ENCODE measurements around the gene HOXA9. TPM values are rescaled to one million over a fixed set of nuclear protein-coding genes. Genes with fewer than 3 reads are reported as not detected.

HOXA9 gene
- total RNA-seq, 1 donor from 2014 or later: not detected

DNA sequence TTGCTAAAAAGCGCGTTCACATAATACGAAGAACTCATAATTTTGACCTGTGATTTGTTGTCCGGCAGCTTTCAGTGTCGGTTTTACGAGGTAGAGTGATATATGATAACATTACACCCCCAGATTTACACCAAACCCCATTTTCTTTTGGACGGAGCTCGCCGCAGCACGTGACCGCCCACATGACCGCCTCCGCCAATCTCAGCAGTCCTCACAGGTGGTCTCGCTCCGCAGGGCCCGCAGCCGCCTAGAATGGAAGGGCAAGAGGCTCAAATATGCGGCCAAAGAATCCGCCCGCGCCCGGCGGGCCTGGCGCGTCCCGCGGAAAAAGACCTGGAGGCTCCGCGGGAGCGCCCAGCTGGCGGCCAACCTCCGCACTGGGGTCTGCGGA, 8.8 kb downstream of the HOXA9 start, which contains the start of gene HOXA7:
TSS of gene HOXA7 (minus strand) at position 168 of the 391 bp plus-strand sequence. CDS start at position 38, 130 bp downstream.
- no peak for TF ChIP-seq CTCF (IDR thresholded peaks at IDR 0.05; ENCODE audit: unreplicated experiment)
- peaks cover 2% of the 10 kb centered on the region for H3K36me3 Mint-ChIP-seq (ENCODE audit: insufficient read depth)
- DNase-seq (ENCODE audit: low spot score, unreplicated experiment): no peak
- H3K27ac Mint-ChIP-seq: peak within 1 kb of the TSS; percentile 85
- peaks cover 89% of the 10 kb centered on the region for H3K27me3 Mint-ChIP-seq
- H3K4me1 Mint-ChIP-seq (ENCODE audit: low read depth): peaks cover 7% of the 10 kb centered on the region
- H3K4me3 Mint-ChIP-seq (ENCODE audit: low read depth): peak within 1 kb of the TSS; percentile 80
- no peaks in the 10 kb centered on the region for H3K9me3 Mint-ChIP-seq (ENCODE audit: low read depth)

DNA sequence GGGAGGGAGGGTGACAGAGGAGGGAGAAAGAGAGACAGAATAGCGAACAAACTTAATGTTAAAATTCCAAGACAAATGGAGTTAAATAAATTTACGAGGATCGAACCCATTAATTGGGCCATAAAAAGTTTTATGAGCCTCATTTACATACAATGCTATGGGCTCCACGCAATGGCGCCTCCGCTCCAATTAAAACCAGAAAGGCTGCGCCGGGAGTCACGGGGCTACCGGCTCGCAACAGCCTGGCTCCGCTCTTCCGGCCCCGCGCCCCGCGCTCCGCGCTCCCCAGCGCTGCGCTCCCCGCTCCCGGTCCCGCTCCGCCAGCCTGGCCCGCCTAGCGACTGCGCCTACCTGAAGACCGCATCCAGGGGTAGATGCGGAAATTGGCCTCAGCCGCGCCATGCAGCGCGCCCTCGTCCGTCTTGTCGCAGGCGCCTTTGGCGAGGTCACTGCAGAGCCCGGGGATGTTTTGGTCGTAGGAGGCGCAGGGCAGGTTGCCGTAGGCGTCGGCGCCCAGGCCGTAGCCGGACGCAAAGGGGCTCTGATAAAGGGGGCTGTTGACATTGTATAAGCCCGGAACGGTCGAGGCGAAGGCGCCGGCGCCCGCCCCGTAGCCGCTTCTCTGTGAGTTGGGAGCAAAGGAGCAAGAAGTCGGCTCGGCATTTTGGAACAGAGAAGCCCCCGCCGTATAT, 9.4 kb downstream of the HOXA9 start:
- Mint-ChIP-seq H3K36me3 (ENCODE audit: insufficient read depth) (peaks cover 2% of the 10 kb centered on the region), H3K27me3 (peaks cover 91% of the 10 kb centered on the region), H3K27ac (peak overlapping the region; percentile 85), H3K9me3 (ENCODE audit: low read depth) (no peaks in the 10 kb centered on the region), H3K4me3 (ENCODE audit: low read depth) (peak overlapping the region; percentile 80), H3K4me1 (ENCODE audit: low read depth) (peaks cover 6% of the 10 kb centered on the region)
- TF ChIP-seq CTCF (IDR thresholded peaks at IDR 0.05; ENCODE audit: unreplicated experiment): no peak
- DNase-seq (ENCODE audit: low spot score, unreplicated experiment): no peak

- H3K27me3 Mint-ChIP-seq: peaks cover 97% of the 10 kb centered on the region
- no peak for DNase-seq (ENCODE audit: low spot score, unreplicated experiment)
- peaks cover 8% of the 10 kb centered on the region for H3K4me1 Mint-ChIP-seq (ENCODE audit: low read depth)
- H3K36me3 Mint-ChIP-seq (ENCODE audit: insufficient read depth): peaks cover 2% of the 10 kb centered on the region
- TF ChIP-seq CTCF (IDR thresholded peaks at IDR 0.05; ENCODE audit: unreplicated experiment): no peak
- H3K4me3 Mint-ChIP-seq (ENCODE audit: low read depth): peak overlapping the region; percentile 66
- no peaks in the 10 kb centered on the region for H3K9me3 Mint-ChIP-seq (ENCODE audit: low read depth)
- H3K27ac Mint-ChIP-seq: peak overlapping the region; percentile 56
These were observed 10.2 kb downstream of the HOXA9 start for GRCh38 chr7:27154901-27155815.

GRCh38 chr7:27154369-27154768, 11.0 kb downstream of the HOXA9 start:
- peaks cover 2% of the 10 kb centered on the region for H3K36me3 Mint-ChIP-seq (ENCODE audit: insufficient read depth)
- H3K4me1 Mint-ChIP-seq (ENCODE audit: low read depth): peaks cover 9% of the 10 kb centered on the region
- no peak overlapping the region for H3K4me3 Mint-ChIP-seq (ENCODE audit: low read depth)
- no peak for DNase-seq (ENCODE audit: low spot score, unreplicated experiment)
- H3K9me3 Mint-ChIP-seq (ENCODE audit: low read depth): no peaks in the 10 kb centered on the region
- TF ChIP-seq CTCF (IDR thresholded peaks at IDR 0.05; ENCODE audit: unreplicated experiment): no peak
- H3K27me3 Mint-ChIP-seq: peaks cover 96% of the 10 kb centered on the region
- H3K27ac Mint-ChIP-seq: no peak overlapping the region

DNA sequence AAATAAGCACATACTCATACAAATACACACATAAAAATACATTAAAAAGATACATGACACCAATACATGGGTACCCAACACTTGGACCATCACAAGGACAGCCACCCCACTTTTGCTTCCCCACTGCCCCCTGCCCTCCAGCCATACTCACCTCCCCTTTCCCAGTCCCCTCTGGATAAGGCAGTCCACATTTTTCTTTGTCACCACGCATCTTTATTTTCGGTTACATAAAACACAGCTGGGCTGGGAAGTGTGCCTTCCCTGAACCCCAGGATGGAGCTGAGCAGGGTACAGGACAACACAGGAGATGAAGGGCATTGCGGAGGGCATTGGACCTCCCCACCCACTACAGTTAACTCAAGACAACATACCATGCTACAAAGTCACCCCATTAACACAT, 11.8 kb downstream of the HOXA9 start:
- peaks cover 2% of the 10 kb centered on the region for H3K36me3 Mint-ChIP-seq (ENCODE audit: insufficient read depth)
- H3K27me3 Mint-ChIP-seq: peaks cover 94% of the 10 kb centered on the region
- TF ChIP-seq CTCF (IDR thresholded peaks at IDR 0.05; ENCODE audit: unreplicated experiment): no peak
- H3K4me3 Mint-ChIP-seq (ENCODE audit: low read depth): no peak overlapping the region
- peaks cover 12% of the 10 kb centered on the region for H3K4me1 Mint-ChIP-seq (ENCODE audit: low read depth)
- no peak overlapping the region for H3K27ac Mint-ChIP-seq
- no peak for DNase-seq (ENCODE audit: low spot score, unreplicated experiment)
- H3K9me3 Mint-ChIP-seq (ENCODE audit: low read depth): no peaks in the 10 kb centered on the region

Data from progenitor cell of endocrine pancreas (in vitro differentiated cells).